Skeletal muscle satellite cell (primary cell): Measurements from ENCODE around the gene RPL23.
A peak's percentile ranks its signal among the peaks of the same experiment; 100 is the strongest.
"Not testable (repeated sequence)": the region's sequence is repeated elsewhere in the genome, so short reads cannot be mapped to it uniquely, and the experiment has no call there.

ENCODE experiments used
- H3K27me3 ChIP-seq: 2 replicates; pipeline ENCODE4 v1.7.0; 2013; ENCODE audit warnings: low read length; ENCODE audit not compliant: control insufficient read depth, insufficient read depth
- H3K36me3 ChIP-seq: 2 replicates; pipeline ENCODE4 v1.7.0; 2013; ENCODE audit warnings: mild to moderate bottlenecking, control low read depth, low read length; ENCODE audit not compliant: insufficient read depth
- H3K4me1 ChIP-seq: 2 replicates; pipeline ENCODE4 v1.7.0; 2013; ENCODE audit warnings: low read length; ENCODE audit not compliant: control insufficient read depth, insufficient read depth
- H3K4me2 ChIP-seq: 2 replicates; pipeline ENCODE4 v1.7.0; 2013; ENCODE audit warnings: mild to moderate bottlenecking, low read length
- H3K4me3 ChIP-seq: 2 replicates; pipeline ENCODE4 v1.7.0; 2013; ENCODE audit warnings: low read length
- H3K9ac ChIP-seq: 2 replicates; pipeline ENCODE4 v1.7.0; 2013; ENCODE audit warnings: mild to moderate bottlenecking, low read depth, low read length, moderate library complexity
- H3K9me3 ChIP-seq: replicated peaks from 2 replicates; pipeline ENCODE4 v1.7.0; 2013; ENCODE audit warnings: mild to moderate bottlenecking, control low read depth, low read length

The RPL23 gene

GRCh38 chr17:38857271-38857670, 3.8 kb upstream of the RPL23 start:
- H3K4me1 ChIP-seq = peaks cover 6% of the 10 kb centered on the region
- no peaks in the 10 kb centered on the region for H3K9me3 ChIP-seq
- H3K9ac ChIP-seq = no peak overlapping the region
- no peaks in the 10 kb centered on the region for H3K27me3 ChIP-seq
- H3K4me2 ChIP-seq = no peak overlapping the region
- H3K36me3 ChIP-seq = peaks cover 10% of the 10 kb centered on the region
- H3K4me3 ChIP-seq = no peak overlapping the region

GRCh38 chr17:38855101-38855714, 1.7 kb upstream of the RPL23 start:
- H3K4me1 ChIP-seq = peaks cover 23% of the 10 kb centered on the region
- not testable (repeated sequence) for H3K9ac ChIP-seq, H3K4me3 ChIP-seq, H3K9me3 ChIP-seq, H3K27me3 ChIP-seq
- peak overlapping the region; percentile 27 for H3K4me2 ChIP-seq
- peaks cover 31% of the 10 kb centered on the region for H3K36me3 ChIP-seq

GRCh38 chr17:38852771-38853291, 690 bp downstream of the RPL23 start:
- no peaks in the 10 kb centered on the region for H3K9me3 ChIP-seq
- peaks cover 24% of the 10 kb centered on the region for H3K4me1 ChIP-seq
- H3K4me2 ChIP-seq = peak overlapping the region; percentile 95
- peak overlapping the region; percentile 97 for H3K9ac ChIP-seq
- H3K27me3 ChIP-seq = no peaks in the 10 kb centered on the region
- peaks cover 54% of the 10 kb centered on the region for H3K36me3 ChIP-seq
- H3K4me3 ChIP-seq = peak overlapping the region; percentile 78

GRCh38 chr17:38851434-38851833, 2.1 kb downstream of the RPL23 start:
- peak overlapping the region; percentile 95 for H3K4me2 ChIP-seq
- H3K9ac ChIP-seq = peak overlapping the region; percentile 97
- H3K9me3 ChIP-seq = no peaks in the 10 kb centered on the region
- H3K4me3 ChIP-seq = peak overlapping the region; percentile 78
- H3K27me3 ChIP-seq = no peaks in the 10 kb centered on the region
- peaks cover 62% of the 10 kb centered on the region for H3K36me3 ChIP-seq
- peaks cover 24% of the 10 kb centered on the region for H3K4me1 ChIP-seq

- H3K4me2 ChIP-seq = peak overlapping the region; percentile 95
- H3K27me3 ChIP-seq = no peaks in the 10 kb centered on the region
- H3K9ac ChIP-seq = peak overlapping the region; percentile 97
- peaks cover 63% of the 10 kb centered on the region for H3K36me3 ChIP-seq
- H3K9me3 ChIP-seq = no peaks in the 10 kb centered on the region
- peak overlapping the region; percentile 78 for H3K4me3 ChIP-seq
- H3K4me1 ChIP-seq = peaks cover 24% of the 10 kb centered on the region
Observed at GRCh38 chr17:38850374-38850773, 3.1 kb downstream of the RPL23 start.

- H3K4me2 ChIP-seq = no peak overlapping the region
- peaks cover 18% of the 10 kb centered on the region for H3K4me1 ChIP-seq
- no peaks in the 10 kb centered on the region for H3K27me3 ChIP-seq
- H3K36me3 ChIP-seq = peaks cover 63% of the 10 kb centered on the region
- no peaks in the 10 kb centered on the region for H3K9me3 ChIP-seq
- no peak overlapping the region for H3K9ac ChIP-seq
- H3K4me3 ChIP-seq = no peak overlapping the region
Observed at GRCh38 chr17:38848939-38849605, 4.4 kb downstream of the RPL23 start.

GRCh38 chr17:38848557-38848891, 5.0 kb downstream of the RPL23 start:
- Histone ChIP-seq H3K9me3 (no peaks in the 10 kb centered on the region), H3K4me2 (no peak overlapping the region), H3K36me3 (peaks cover 63% of the 10 kb centered on the region), H3K27me3 (no peaks in the 10 kb centered on the region), H3K9ac (no peak overlapping the region), H3K4me1 (peaks cover 18% of the 10 kb centered on the region), H3K4me3 (no peak overlapping the region)

- Histone ChIP-seq H3K4me2 (no peak overlapping the region), H3K36me3 (peaks cover 23% of the 10 kb centered on the region), H3K27me3 (no peaks in the 10 kb centered on the region), H3K9me3 (no peaks in the 10 kb centered on the region), H3K4me3 (no peak overlapping the region), H3K4me1 (no peaks in the 10 kb centered on the region), H3K9ac (no peak overlapping the region)
Observed at GRCh38 chr17:38844261-38844757, 9.2 kb downstream of the RPL23 start.

GRCh38 chr17:38825762-38826247, 27.7 kb downstream of the RPL23 start:
- H3K9ac ChIP-seq = peak overlapping the region; percentile 95
- H3K36me3 ChIP-seq = peaks cover 4% of the 10 kb centered on the region
- no peaks in the 10 kb centered on the region for H3K27me3 ChIP-seq
- peaks cover 18% of the 10 kb centered on the region for H3K4me1 ChIP-seq
- peak overlapping the region; percentile 92 for H3K4me2 ChIP-seq
- peak overlapping the region; percentile 93 for H3K4me3 ChIP-seq
- H3K9me3 ChIP-seq = no peaks in the 10 kb centered on the region

GRCh38 chr17:38824899-38825761, 28.4 kb downstream of the RPL23 start, which contains the start of gene CWC25:
CWC25 (minus strand) TSS chr17:38825321; CDS start chr17:38825183, 138 bp downstream.
- H3K36me3 ChIP-seq = peaks cover 11% of the 10 kb centered on the region
- peak within 1 kb of the TSS; percentile 95 for H3K9ac ChIP-seq
- H3K4me2 ChIP-seq = peak within 1 kb of the TSS; percentile 92
- H3K9me3 ChIP-seq = no peaks in the 10 kb centered on the region
- H3K4me1 ChIP-seq = peaks cover 18% of the 10 kb centered on the region
- no peaks in the 10 kb centered on the region for H3K27me3 ChIP-seq
- H3K4me3 ChIP-seq = peak within 1 kb of the TSS; percentile 93

- no peak overlapping the region for H3K4me2 ChIP-seq
- no peaks in the 10 kb centered on the region for H3K27me3 ChIP-seq
- peaks cover 10% of the 10 kb centered on the region for H3K4me1 ChIP-seq
- peaks cover 39% of the 10 kb centered on the region for H3K36me3 ChIP-seq
- no peak overlapping the region for H3K4me3 ChIP-seq
- H3K9ac ChIP-seq = no peak overlapping the region
- no peaks in the 10 kb centered on the region for H3K9me3 ChIP-seq
Observed at GRCh38 chr17:38815576-38816193, 37.8 kb downstream of the RPL23 start.
